ENCODE measurements around the gene IPCEF1.

IPCEF1 gene

GRCh38 chr6:154143753-154144152, 212.8 kb downstream of the IPCEF1 start:
- no peak for DNase-seq (ENCODE audit: low read depth)
- TF ChIP-seq CTCF (IDR thresholded peaks at IDR 0.05; ENCODE audit: control insufficient read depth, insufficient read depth, low read depth, low read length, missing control alignments), result no peak
- H3K4me3 ChIP-seq (ENCODE audit: control insufficient read depth, low read depth, low read length), result no peak overlapping the region

- DNase-seq (ENCODE audit: low read depth), result no peak
- no peak overlapping the region for H3K4me3 ChIP-seq (ENCODE audit: control insufficient read depth, low read depth, low read length)
- TF ChIP-seq CTCF (IDR thresholded peaks at IDR 0.05; ENCODE audit: control insufficient read depth, insufficient read depth, low read depth, low read length, missing control alignments), result no peak
Observed at GRCh38 chr6:154140743-154141142, 215.9 kb downstream of the IPCEF1 start.

GRCh38 chr6:154139892-154140291, 216.7 kb downstream of the IPCEF1 start:
- no peak for TF ChIP-seq CTCF (IDR thresholded peaks at IDR 0.05; ENCODE audit: control insufficient read depth, insufficient read depth, low read depth, low read length, missing control alignments)
- no peak for DNase-seq (ENCODE audit: low read depth)
- no peak overlapping the region for H3K4me3 ChIP-seq (ENCODE audit: control insufficient read depth, low read depth, low read length)

GRCh38 chr6:154138793-154139192, 217.8 kb downstream of the IPCEF1 start:
- no peak for TF ChIP-seq CTCF (IDR thresholded peaks at IDR 0.05; ENCODE audit: control insufficient read depth, insufficient read depth, low read depth, low read length, missing control alignments)
- no peak overlapping the region for H3K4me3 ChIP-seq (ENCODE audit: control insufficient read depth, low read depth, low read length)
- no peak for DNase-seq (ENCODE audit: low read depth)

- no peak overlapping the region for H3K4me3 ChIP-seq (ENCODE audit: control insufficient read depth, low read depth, low read length)
- no peak for TF ChIP-seq CTCF (IDR thresholded peaks at IDR 0.05; ENCODE audit: control insufficient read depth, insufficient read depth, low read depth, low read length, missing control alignments)
- DNase-seq (ENCODE audit: low read depth), result no peak
Observed at GRCh38 chr6:154134471-154135147, 222.0 kb downstream of the IPCEF1 start.

GRCh38 chr6:154127657-154128056, 228.9 kb downstream of the IPCEF1 start:
- DNase-seq (ENCODE audit: low read depth), result no peak
- no peak for TF ChIP-seq CTCF (IDR thresholded peaks at IDR 0.05; ENCODE audit: control insufficient read depth, insufficient read depth, low read depth, low read length, missing control alignments)
- no peak overlapping the region for H3K4me3 ChIP-seq (ENCODE audit: control insufficient read depth, low read depth, low read length)

Measured in AG09309 (cell line).